ENCODE results near the gene FRYL.

GRCh38 chr4:48564151-48564550, 215.9 kb downstream of the FRYL start:
- TF ChIP-seq CTCF (IDR thresholded peaks at IDR 0.05; ENCODE audit: poor library complexity) (no peak), EZH2 (IDR thresholded peaks at IDR 0.05; ENCODE audit: borderline replicate concordance) (no peak)

All from hepatocyte (in vitro differentiated cells).